GM12878 (cell line): ENCODE results near the gene TBC1D2B. TPM values are rescaled to one million over a fixed set of nuclear protein-coding genes. Genes with fewer than 3 reads are reported as not detected.

ENCODE experiments used
- ATAC-seq: fragments of 200-7000 bp; cut with Tn5 transposase; 3 replicates; pipeline ENCODE4 v1.9.1; 2020; ENCODE audit warnings: mild to moderate bottlenecking, moderate library complexity
- BruUV-seq: library from RNA; stranded (reverse); fragments of 400-500 nt; replicated peaks from 2 replicates; lab custom pipeline; 2021; lab: Mats Ljungman, UMichigan
- CTCF ChIA-PET: fragments of 300-600 bp; sonication (Branson Sonifier 250); formaldehyde crosslinking; extraction: SDS; loops from one replicate; lab custom pipeline; 2021; ENCODE audit warnings: inconsistent platforms; lab: Yijun Ruan, JAX
- POLR2A ChIA-PET: fragments of 350-600 bp; formaldehyde crosslinking; extraction: SDS; loops from one replicate; lab custom pipeline; 2021; ENCODE audit warnings: inconsistent platforms; lab: Charles Lee
- RAD21 ChIA-PET: fragments of 300-600 bp; sonication (Branson Sonifier 250); formaldehyde crosslinking; loops from one replicate; lab custom pipeline; 2023; ENCODE audit warnings: antibody characterized with exemption; ENCODE audit not compliant: unreplicated experiment; lab: Charles Lee
- SMC1A ChIA-PET: fragments of 300-600 bp; sonication (Branson Sonifier 250); formaldehyde crosslinking; loops from one replicate; lab custom pipeline; 2023; ENCODE audit not compliant: unreplicated experiment, uncharacterized antibody; lab: Charles Lee
- DNase-seq: peaks from one replicate; pipeline ENCODE4 v3.0.0-alpha.2; 2011; ENCODE audit warnings: low read depth, low spot score
- FAIRE-seq: peaks from 3 replicates; lab custom pipeline; 2011; peaks lifted over from hg19 to GRCh38; lab: Jason Lieb, UNC
- H2AFZ ChIP-seq: 2 replicates; pipeline ENCODE4 v1.6.0; 2011; ENCODE audit warnings: low read depth, low read length, control low read depth; ENCODE audit not compliant: control insufficient read depth
- H3K27ac ChIP-seq: 2 replicates; pipeline ENCODE4 v1.5.1; 2011; ENCODE audit warnings: control low read depth; ENCODE audit not compliant: control insufficient read depth, insufficient read depth
- H3K27me3 ChIP-seq, 2 experiments: replicated peaks in 1 of 2; 2 replicates each; pipeline versions ENCODE4 v1.6.0 to v1.6.1; 2011; ENCODE audit warnings: low read length in 1 of 2; ENCODE audit not compliant: control insufficient read depth in 2 of 2, insufficient read depth in 2 of 2
- H3K36me3 ChIP-seq, 2 experiments: 2 replicates each; pipeline ENCODE4 v1.5.1; 2011; ENCODE audit warnings: low read length in 1 of 2; ENCODE audit not compliant: control insufficient read depth in 2 of 2, insufficient read depth in 2 of 2
- H3K4me1 ChIP-seq: 2 replicates; pipeline ENCODE4 v1.6.1; 2011; ENCODE audit warnings: mild to moderate bottlenecking, low read length, moderate library complexity, mixed read lengths; ENCODE audit not compliant: control insufficient read depth, insufficient read depth
- H3K4me2 ChIP-seq: 2 replicates; pipeline ENCODE4 v1.6.0; 2011; ENCODE audit warnings: control low read depth; ENCODE audit not compliant: control insufficient read depth, insufficient read depth
- H3K4me3 ChIP-seq: fragments of 200-600 bp; sonication (generic); 2 replicates; pipeline ENCODE4 v1.5.1; 2016
- H3K79me2 ChIP-seq: 2 replicates; pipeline ENCODE4 v1.6.0; 2011; ENCODE audit warnings: low read length; ENCODE audit not compliant: control insufficient read depth, insufficient read depth
- H3K9ac ChIP-seq: 2 replicates; pipeline ENCODE4 v1.8.0; 2011; ENCODE audit warnings: low read length, control low read depth, mixed read lengths; ENCODE audit not compliant: control insufficient read depth, insufficient read depth
- H3K9me3 ChIP-seq: replicated peaks from 3 replicates; pipeline ENCODE4 v1.5.1; 2011; ENCODE audit warnings: mild to moderate bottlenecking, low read length; ENCODE audit not compliant: control insufficient read depth, insufficient read depth
- H4K20me1 ChIP-seq: 2 replicates; pipeline ENCODE4 v1.6.0; 2011; ENCODE audit not compliant: control insufficient read depth, insufficient read depth
- BCL11A ChIP-seq: IDR thresholded peaks from 2 replicates; pipeline ENCODE4 v1.6.1; 2011; ENCODE audit warnings: low read depth, low read length
- TCF3 ChIP-seq: IDR thresholded peaks from 2 replicates; pipeline ENCODE4 v1.6.1; 2012; ENCODE audit warnings: low read depth, mild to moderate bottlenecking, low read length, borderline replicate concordance; ENCODE audit not compliant: insufficient read depth
- ZBTB11 ChIP-seq: fragments of 450-650 bp; formaldehyde crosslinking; IDR thresholded peaks from 2 replicates; pipeline ENCODE4 v1.5.0; 2022; ENCODE audit warnings: mild to moderate bottlenecking, missing genetic modification characterization
- ZNF274 ChIP-seq: IDR thresholded peaks from one replicate; pipeline ENCODE4 v1.8.0; 2011; ENCODE audit not compliant: insufficient read length, insufficient read depth
- WGBS: methylation state at CpG from one replicate; pipeline ENCODE4 v1.1.6; 2016; ENCODE audit warnings: low lambda C conversion rate; ENCODE audit not compliant: insufficient replicate concordance, insufficient coverage; ENCODE audit errors: missing lambda C conversion rate; 5-methylcytosine and 5-hydroxymethylcytosine counted together
- in situ Hi-C: fragments of 300-500 bp; cut with MboI; formaldehyde crosslinking; loops from 9 replicates; pipeline ENCODE4 v1.14.3; 2018; ENCODE audit warnings: mixed read lengths
- intact Hi-C: fragments of 100-400 bp; cut with micrococcal nuclease; formaldehyde crosslinking; loops from one replicate; pipeline ENCODE4 v1.14.2; 2022; ENCODE audit not compliant: unreplicated experiment
- polyA plus RNA-seq, 11 experiments: library from polyadenylated mRNA; depleted of rRNA in 4 of 11; unstranded in 6 of 11; stranded (reverse) in 5 of 11; fragments of >200 nt; fragmentation: Nextera tagmentation in 4 of 11; fragmentation: Illumina TruSeq in 1 of 11; extraction: Ambion mirVana in 4 of 11; extraction: Trizol in 1 of 11; gene quantifications; 1 replicate in 1 of 11; 2 replicates in 10 of 11; pipeline versions ENCODE4 v1.2.1 to v1.2.3, GENCODE V29; 2011 to 2016; ENCODE audit warnings: inconsistent platforms in 2 of 11, missing spikeins in 2 of 11, low read depth in 1 of 11
- total RNA-seq, 4 experiments: library from RNA; depleted of rRNA in 3 of 4; stranded (reverse); fragments of >200 nt in 3 of 4; fragmentation: Illumina TruSeq in 1 of 4; extraction: Trizol in 1 of 4; gene quantifications; 2 replicates each; pipeline versions ENCODE4 v1.2.1 to v1.2.3, GENCODE V29; 2013 to 2021

The TBC1D2B gene
- total and polyA plus RNA-seq, 10 of the 15 experiments (the other 5 are each of a cell fraction or from before 2014, with no cell fraction given), result 1.3 to 53.4 (median 19.4) TPM

DNA sequence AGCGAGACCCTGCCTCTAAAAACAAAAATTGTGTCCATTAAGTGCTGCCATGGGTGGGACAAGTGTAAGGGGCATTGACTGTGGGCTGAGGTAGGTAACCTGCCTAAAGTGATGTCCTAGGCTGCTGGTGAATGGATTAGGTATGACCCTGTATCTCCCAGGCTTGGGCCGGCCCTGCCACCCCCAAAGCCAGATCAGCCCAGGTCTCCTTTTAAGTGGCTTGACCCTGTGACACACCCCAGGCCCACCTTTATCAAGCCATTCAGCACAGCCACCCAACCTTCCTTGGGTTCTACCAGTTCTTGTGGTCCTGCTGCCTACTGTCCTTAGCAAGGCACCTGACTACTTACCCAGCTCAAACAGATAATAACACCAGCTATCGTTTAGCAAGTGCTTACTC is 35.0 kb upstream of the TBC1D2B start:
- no peak for FAIRE-seq
- intact Hi-C loops, result loop anchor here (5.0 kb wide), 2 partner anchors 310 to 370 kb away; no protein-coding TSS in a partner anchor
- TF ChIP-seq ZNF274, result no peak
- TF ChIP-seq BCL11A, result no peak
- TF ChIP-seq TCF3, result no peak
- TF ChIP-seq ZBTB11 (CRISPR knock-in tag), result no peak
- TF ChIP-seq, all 136 proteins: peak for 0
- H3K4me2 ChIP-seq, result no peak overlapping the region
- H3K27ac ChIP-seq, result no peak overlapping the region
- BruUV-seq, result no TSS peak
- H2AFZ ChIP-seq, result no peak overlapping the region
- no peaks in the 10 kb centered on the region for H3K79me2 ChIP-seq
- H3K9ac ChIP-seq, result no peak overlapping the region
- in situ Hi-C loops, result loop anchor here (5.0 to 10.0 kb wide), 4 partner anchors 85 to 602 kb away; no protein-coding TSS in a partner anchor
- ChIA-PET CTCF (interaction anchor here (0.6 to 14.0 kb wide), 25 partner anchors 10 to 310 kb away, joined by 3 to 327 read pairs (median 4); partner anchors contain the start of genes CIB2 and TBC1D2B), POLR2A (no interaction called here), RAD21 (interaction anchor here (0.6 to 10.3 kb wide), 20 partner anchors 12 to 310 kb away, joined by 3 to 157 read pairs (median 4); partner anchors contain the start of gene CIB2), SMC1A (interaction anchor here (0.6 to 13.4 kb wide), 19 partner anchors 8 to 599 kb away, joined by 3 to 184 read pairs (median 4); partner anchors contain the start of gene CIB2)
- 8% methylated on average over 3 of the region's 3 CpGs for WGBS
- no peaks in the 10 kb centered on the region for H3K27me3 ChIP-seq
- no peaks in the 10 kb centered on the region for H3K4me1 ChIP-seq
- ATAC-seq (no peak), DNase-seq (no peak)
- H4K20me1 ChIP-seq, result no peaks in the 10 kb centered on the region
- no peak overlapping the region for H3K4me3 ChIP-seq
- no peaks in the 10 kb centered on the region for H3K9me3 ChIP-seq
- H3K36me3 ChIP-seq, result no peaks in the 10 kb centered on the region
